CD4-positive, alpha-beta T cell treated with Interleukin-12 subunit alpha and Interleukin-12 subunit beta, for 1 hour (primary cell): ENCODE results near the gene OCRL.

ENCODE experiments used
- DNase-seq: peaks from one replicate; pipeline ENCODE4 v3.0.0-alpha.2; 2020

OCRL gene

DNA sequence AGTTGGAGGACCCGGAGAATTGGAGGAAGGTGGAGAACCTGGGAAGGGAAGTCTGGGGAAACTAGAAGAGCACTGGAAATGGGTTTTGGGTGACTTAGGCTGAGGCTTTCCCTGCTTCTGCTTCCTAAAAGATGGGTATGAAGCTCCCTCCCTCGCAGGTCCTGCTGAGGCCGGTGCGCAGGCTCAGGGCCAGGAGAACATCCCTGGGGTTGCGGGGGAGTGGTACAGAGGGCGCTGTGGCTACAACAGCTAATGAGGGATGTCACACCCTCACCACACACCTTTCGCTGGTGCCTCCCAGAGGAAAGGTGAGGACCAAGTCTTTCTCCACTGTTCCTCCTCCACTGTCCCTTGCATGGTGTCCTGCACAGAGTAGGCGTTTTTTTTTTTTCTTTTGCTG is 98.9 kb downstream of the OCRL start:
- no peak for DNase-seq

DNA sequence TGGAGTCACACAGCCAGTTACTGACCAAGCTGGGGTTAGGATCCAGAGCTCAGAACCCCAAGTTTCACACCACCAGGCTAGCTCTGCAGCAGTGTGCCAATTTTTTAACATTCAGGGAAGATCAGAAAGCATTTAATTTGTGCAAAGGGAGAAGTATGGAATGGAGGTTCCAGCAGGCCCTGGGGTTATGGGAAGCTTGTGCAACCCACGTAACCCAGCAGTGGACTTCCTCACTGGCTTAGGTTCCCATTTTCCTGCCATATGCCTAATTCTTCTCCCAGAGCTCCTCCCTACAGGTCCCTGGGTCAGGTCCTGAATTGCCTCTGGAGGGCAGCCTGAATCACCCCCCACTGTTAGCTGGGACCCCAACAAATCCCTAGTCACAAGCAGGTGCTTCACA is 100.7 kb downstream of the OCRL start:
- no peak for DNase-seq

DNA sequence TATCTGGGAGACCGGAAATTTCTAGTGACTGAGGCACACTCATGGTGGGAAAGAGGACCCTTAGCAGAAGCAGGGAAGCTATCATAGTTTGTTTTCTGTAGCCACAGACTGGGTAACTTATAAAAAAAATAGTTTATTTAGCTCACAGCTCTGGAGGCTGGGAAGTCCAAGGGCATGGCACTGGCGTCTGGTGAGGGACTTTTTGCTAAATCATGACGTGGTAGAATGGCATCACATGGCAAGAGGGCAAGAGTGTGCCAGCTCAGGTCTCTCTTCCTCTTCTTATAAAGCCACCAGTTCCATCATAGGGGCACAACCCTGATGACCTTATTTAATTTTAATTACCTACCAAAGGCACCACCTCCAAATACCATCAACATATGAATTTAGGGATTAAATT is 101.4 kb downstream of the OCRL start:
- DNase-seq = no peak

DNA sequence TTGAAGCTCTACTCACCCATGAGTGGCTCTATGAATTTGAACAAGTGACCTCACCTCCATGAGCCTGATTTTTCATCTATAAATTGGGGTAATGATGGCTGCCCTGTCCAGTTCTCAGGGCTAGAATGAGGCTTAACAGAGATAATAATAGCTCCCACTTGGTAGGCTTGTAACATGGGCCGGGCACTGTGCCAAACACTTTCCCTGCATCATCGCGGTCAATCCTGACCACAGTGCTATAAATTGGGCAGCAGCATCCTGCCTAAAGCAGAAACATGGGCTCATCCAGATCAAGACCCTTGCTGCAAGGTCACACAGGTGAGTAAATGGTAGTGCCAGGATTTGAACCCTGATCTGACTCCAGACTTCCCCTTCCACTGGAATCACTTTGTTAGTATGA is 101.9 kb downstream of the OCRL start:
- no peak for DNase-seq
